PC-3 (cell line): Measurements from ENCODE around the gene ARHGAP31. TPM values are rescaled to one million over a fixed set of nuclear protein-coding genes. Genes with fewer than 3 reads are reported as not detected.

Experiments used
- ATAC-seq: fragments of 200-7000 bp; cut with Tn5 transposase; 2 replicates; pipeline ENCODE4 v1.9.1; 2020; ENCODE audit warnings: mild to moderate bottlenecking, moderate library complexity
- BruUV-seq: library from RNA; stranded (reverse); fragments of 400-500 nt; replicated peaks from 2 replicates; lab custom pipeline; 2021; lab: Mats Ljungman, UMichigan
- CTCF ChIA-PET: fragments of 300-600 bp; sonication (Branson Sonifier 250); formaldehyde crosslinking; loops from one replicate; lab custom pipeline; 2022; ENCODE audit warnings: antibody characterized with exemption; lab: Charles Lee
- POLR2A ChIA-PET: fragments of 300-600 bp; sonication (Branson Sonifier 250); formaldehyde crosslinking; loops from one replicate; lab custom pipeline; 2022; ENCODE audit warnings: antibody characterized with exemption; ENCODE audit not compliant: unreplicated experiment; lab: Charles Lee
- DNase-seq: peaks from one replicate; pipeline ENCODE4 v3.0.0-alpha.2; 2015
- H2AFZ ChIP-seq: fragments of 300-600 bp; sonication (generic); 2 replicates; pipeline ENCODE4 v1.6.0; 2016; ENCODE audit warnings: antibody characterized with exemption, low read length
- H3F3A ChIP-seq: fragments of 300-600 bp; sonication (generic); one replicate; pipeline ENCODE4 v1.6.0; 2017; ENCODE audit warnings: antibody characterized with exemption, low read length, control low read depth, mild to moderate bottlenecking; ENCODE audit not compliant: unreplicated experiment
- H3K27ac ChIP-seq: fragments of 300-600 bp; sonication (generic); 2 replicates; pipeline ENCODE4 v1.5.1; 2016; ENCODE audit warnings: mild to moderate bottlenecking, low read length
- H3K27me3 ChIP-seq: fragments of 300-600 bp; sonication (generic); 2 replicates; pipeline ENCODE4 v1.6.1; 2016; ENCODE audit warnings: low read length, mixed read lengths
- H3K36me3 ChIP-seq: fragments of 300-600 bp; sonication (generic); 2 replicates; pipeline ENCODE4 v1.6.1; 2016; ENCODE audit warnings: low read depth, mixed run types, low read length, mixed read lengths
- H3K4me1 ChIP-seq: fragments of 300-600 bp; sonication (generic); 2 replicates; pipeline ENCODE4 v1.5.1; 2016; ENCODE audit warnings: low read length; ENCODE audit not compliant: insufficient read depth
- H3K4me2 ChIP-seq: fragments of 300-600 bp; sonication (generic); 2 replicates; pipeline ENCODE4 v1.6.0; 2016; ENCODE audit warnings: low read length
- H3K4me3 ChIP-seq: fragments of 300-600 bp; sonication (generic); 2 replicates; pipeline ENCODE4 v1.5.1; 2016; ENCODE audit warnings: mild to moderate bottlenecking, low read length, mixed read lengths
- H3K79me2 ChIP-seq: fragments of 300-600 bp; sonication (generic); 2 replicates; pipeline ENCODE4 v1.6.1; 2017; ENCODE audit warnings: low read length, mixed read lengths
- H3K9ac ChIP-seq: fragments of 300-600 bp; sonication (generic); 2 replicates; pipeline ENCODE4 v1.6.0; 2016; ENCODE audit warnings: mild to moderate bottlenecking, low read length
- H3K9me2 ChIP-seq: fragments of 300-600 bp; sonication (generic); replicated peaks from 2 replicates; pipeline ENCODE4 v1.6.1; 2016; ENCODE audit warnings: mixed run types, low read length, mixed read lengths
- H3K9me3 ChIP-seq: fragments of 300-600 bp; sonication (generic); 2 replicates; pipeline ENCODE4 v1.6.1; 2016; ENCODE audit warnings: low read length, mixed read lengths
- H4K20me1 ChIP-seq: fragments of 300-600 bp; sonication (generic); 2 replicates; pipeline ENCODE4 v1.6.1; 2016; ENCODE audit warnings: low read length, mixed read lengths
- EZH2 ChIP-seq: fragments of 300-600 bp; sonication (generic); IDR thresholded peaks from one replicate; pipeline ENCODE4 v1.6.1; 2017; ENCODE audit warnings: antibody characterized with exemption, mild to moderate bottlenecking, low read length; ENCODE audit not compliant: unreplicated experiment
- EZH2phosphoT487 ChIP-seq: fragments of 300-600 bp; sonication (generic); IDR thresholded peaks from 2 replicates; pipeline ENCODE4 v1.6.1; 2018; ENCODE audit warnings: mild to moderate bottlenecking, antibody characterized with exemption, low read length, borderline replicate concordance
- intact Hi-C: fragments of 100-400 bp; cut with micrococcal nuclease; formaldehyde crosslinking; loops from 2 replicates; pipeline ENCODE4 v1.9.0; 2023
- total RNA-seq: library from RNA; depleted of rRNA; stranded (reverse); fragments of >200 nt; gene quantifications from 2 replicates; pipeline ENCODE4 v1.2.3, GENCODE V29; 2014
- TF ChIP-seq, protein P1 (sequence below): fragments of 300-600 bp; sonication (generic); conservative IDR thresholded peaks from 2 replicates; pipeline ENCODE4 v1.5.1; 2017; ENCODE audit warnings: antibody characterized with exemption, low read depth, mild to moderate bottlenecking, low read length

The ARHGAP31 gene
- total RNA-seq, 1 experiment from 2014 or later: 7.8 TPM

DNA sequence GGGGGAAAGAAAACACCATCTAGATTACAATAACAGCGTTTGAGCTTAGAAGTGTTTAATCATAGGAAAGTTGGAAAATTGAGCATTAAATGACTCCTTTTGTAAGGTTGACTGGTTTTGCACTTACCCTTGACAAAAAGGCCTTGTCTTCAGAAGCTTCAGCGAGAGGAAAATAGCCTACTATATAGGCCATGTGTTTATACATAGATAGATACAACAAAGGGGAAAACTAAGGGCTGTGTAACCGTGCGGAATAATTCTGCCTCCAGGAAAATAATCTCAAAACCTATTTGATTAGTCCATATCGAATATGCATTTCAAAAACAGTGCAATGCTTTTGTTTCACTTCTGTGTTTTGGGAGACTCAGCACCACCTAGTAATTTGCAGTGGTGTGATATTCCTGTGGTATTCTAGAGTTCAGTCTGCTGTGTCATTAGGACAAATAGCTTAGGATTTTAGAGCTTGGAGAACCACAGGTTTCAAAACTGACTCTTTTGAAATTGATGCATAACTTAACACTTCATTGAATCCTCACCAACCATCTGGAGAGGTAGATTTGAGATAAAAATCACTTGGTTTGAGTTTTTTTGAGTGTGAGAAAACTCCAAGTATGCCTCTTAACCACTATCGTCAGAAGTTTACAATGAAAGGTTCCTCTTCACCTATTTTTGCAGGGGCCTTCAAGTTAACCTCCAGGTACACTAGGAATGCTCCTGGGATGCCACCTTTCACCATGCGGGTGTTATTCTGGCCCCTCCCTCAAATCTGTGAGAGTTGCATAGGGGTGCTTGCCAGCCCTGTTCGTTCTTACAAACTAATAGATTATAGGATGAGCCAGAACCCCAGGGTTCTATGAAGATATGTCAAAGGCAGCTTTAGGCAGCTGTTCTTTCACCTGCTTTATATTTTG is 1.9 kb downstream of the ARHGAP31 start:
- H3K4me2 ChIP-seq: peak overlapping the region; percentile 88
- peaks cover 47% of the 10 kb centered on the region for H3K79me2 ChIP-seq

DNA sequence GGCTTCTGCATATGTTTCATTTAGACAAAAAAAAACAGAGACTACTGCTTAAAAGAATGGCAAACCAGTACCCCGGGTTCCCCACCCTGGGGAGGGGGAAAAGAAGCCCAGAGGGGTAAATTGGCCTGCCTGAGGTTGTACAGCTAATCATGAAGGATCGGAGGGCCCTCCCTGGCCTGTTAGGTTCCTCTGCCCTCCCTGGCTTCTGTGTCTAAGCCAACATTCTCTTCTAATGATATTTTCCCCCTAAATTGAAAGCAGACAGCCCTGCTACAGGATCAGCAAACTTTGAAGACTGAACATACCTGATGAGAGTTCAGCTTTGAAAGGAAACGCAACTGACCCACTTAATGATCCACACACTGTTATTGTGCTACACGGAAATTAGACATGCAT is 2.5 kb downstream of the ARHGAP31 start:
- ChIA-PET CTCF (no interaction called here), POLR2A (no interaction called here)
- Histone ChIP-seq H3K27ac (no peak overlapping the region), H4K20me1 (no peaks in the 10 kb centered on the region), H3K27me3 (no peaks in the 10 kb centered on the region), H3K9me2 (no peaks in the 10 kb centered on the region), H3K4me2 (peak overlapping the region; percentile 88), H3K9me3 (no peaks in the 10 kb centered on the region), H3K4me1 (peaks cover 25% of the 10 kb centered on the region), H3K4me3 (no peak overlapping the region), H3K36me3 (no peaks in the 10 kb centered on the region), H2AFZ (no peak overlapping the region), H3K9ac (no peak overlapping the region), H3K79me2 (peaks cover 47% of the 10 kb centered on the region), H3F3A (no peaks in the 10 kb centered on the region)
- DNase-seq: no peak
- no peak for TF ChIP-seq EZH2
- TF ChIP-seq EZH2phosphoT487: no peak
- TF ChIP-seq, protein P1, sequence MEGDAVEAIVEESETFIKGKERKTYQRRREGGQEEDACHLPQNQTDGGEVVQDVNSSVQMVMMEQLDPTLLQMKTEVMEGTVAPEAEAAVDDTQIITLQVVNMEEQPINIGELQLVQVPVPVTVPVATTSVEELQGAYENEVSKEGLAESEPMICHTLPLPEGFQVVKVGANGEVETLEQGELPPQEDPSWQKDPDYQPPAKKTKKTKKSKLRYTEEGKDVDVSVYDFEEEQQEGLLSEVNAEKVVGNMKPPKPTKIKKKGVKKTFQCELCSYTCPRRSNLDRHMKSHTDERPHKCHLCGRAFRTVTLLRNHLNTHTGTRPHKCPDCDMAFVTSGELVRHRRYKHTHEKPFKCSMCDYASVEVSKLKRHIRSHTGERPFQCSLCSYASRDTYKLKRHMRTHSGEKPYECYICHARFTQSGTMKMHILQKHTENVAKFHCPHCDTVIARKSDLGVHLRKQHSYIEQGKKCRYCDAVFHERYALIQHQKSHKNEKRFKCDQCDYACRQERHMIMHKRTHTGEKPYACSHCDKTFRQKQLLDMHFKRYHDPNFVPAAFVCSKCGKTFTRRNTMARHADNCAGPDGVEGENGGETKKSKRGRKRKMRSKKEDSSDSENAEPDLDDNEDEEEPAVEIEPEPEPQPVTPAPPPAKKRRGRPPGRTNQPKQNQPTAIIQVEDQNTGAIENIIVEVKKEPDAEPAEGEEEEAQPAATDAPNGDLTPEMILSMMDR: no peak
- no TSS peak for BruUV-seq
- intact Hi-C loops: no loop called here
- ATAC-seq: no peak

More for the DNA sequence above, 1.9 kb downstream of the ARHGAP31 start:
- ATAC-seq (no peak), DNase-seq (no peak)
- Histone ChIP-seq H3K9me3 (no peaks in the 10 kb centered on the region), H3K9me2 (no peaks in the 10 kb centered on the region), H3F3A (no peaks in the 10 kb centered on the region), H3K4me1 (peaks cover 25% of the 10 kb centered on the region), H3K27me3 (no peaks in the 10 kb centered on the region), H3K36me3 (no peaks in the 10 kb centered on the region), H2AFZ (no peak overlapping the region; the same call in 1 of the 2 replicates), H4K20me1 (no peaks in the 10 kb centered on the region), H3K27ac (no peak overlapping the region), H3K4me3 (peak overlapping the region; percentile 95), H3K9ac (peak overlapping the region; percentile 7; the same call in 1 of the 2 replicates)
- BruUV-seq: TSS peak; percentile 32
- TF ChIP-seq, protein P1: no peak
- no peak for TF ChIP-seq EZH2phosphoT487
- TF ChIP-seq EZH2: no peak
- ChIA-PET CTCF (no interaction called here), POLR2A (no interaction called here)
- intact Hi-C loops: loop anchor here (1.0 kb wide), 1 partner anchor 26 kb away; no protein-coding TSS in a partner anchor
